ENCODE data around the gene FBXO24.

The FBXO24 gene

DNA sequence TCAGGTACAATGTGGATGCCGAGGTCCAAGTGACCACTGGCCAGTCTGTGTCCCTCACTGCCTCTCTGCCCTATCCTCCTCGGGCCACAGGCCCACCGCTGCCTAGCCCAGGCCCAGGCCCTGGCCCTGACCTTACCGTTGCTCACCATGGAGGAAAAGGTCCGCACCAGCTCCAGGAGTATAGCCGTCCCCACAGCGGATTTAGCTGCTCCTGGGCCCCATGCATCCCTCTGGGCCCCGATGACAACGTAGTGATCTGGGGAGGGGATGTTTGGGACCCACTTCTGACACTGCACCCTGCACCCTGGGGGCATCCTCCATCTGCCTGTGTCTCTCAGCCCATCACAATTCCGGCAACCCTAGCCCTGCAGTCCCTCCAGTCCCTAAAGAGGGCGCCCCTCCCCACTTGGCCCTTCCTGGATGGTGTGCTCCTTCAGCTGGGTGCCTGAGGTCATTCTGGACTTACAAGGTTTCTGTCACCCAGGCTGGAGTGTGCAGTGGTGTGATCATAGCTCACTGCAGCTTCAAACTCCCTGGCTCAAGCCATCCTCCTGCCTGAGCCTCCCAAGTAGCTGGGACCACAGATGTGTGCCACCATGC, 43.1 kb downstream of the FBXO24 start:
- H3K27ac ChIP-seq, result peak overlapping the region; percentile 44
- TF ChIP-seq, protein P1, sequence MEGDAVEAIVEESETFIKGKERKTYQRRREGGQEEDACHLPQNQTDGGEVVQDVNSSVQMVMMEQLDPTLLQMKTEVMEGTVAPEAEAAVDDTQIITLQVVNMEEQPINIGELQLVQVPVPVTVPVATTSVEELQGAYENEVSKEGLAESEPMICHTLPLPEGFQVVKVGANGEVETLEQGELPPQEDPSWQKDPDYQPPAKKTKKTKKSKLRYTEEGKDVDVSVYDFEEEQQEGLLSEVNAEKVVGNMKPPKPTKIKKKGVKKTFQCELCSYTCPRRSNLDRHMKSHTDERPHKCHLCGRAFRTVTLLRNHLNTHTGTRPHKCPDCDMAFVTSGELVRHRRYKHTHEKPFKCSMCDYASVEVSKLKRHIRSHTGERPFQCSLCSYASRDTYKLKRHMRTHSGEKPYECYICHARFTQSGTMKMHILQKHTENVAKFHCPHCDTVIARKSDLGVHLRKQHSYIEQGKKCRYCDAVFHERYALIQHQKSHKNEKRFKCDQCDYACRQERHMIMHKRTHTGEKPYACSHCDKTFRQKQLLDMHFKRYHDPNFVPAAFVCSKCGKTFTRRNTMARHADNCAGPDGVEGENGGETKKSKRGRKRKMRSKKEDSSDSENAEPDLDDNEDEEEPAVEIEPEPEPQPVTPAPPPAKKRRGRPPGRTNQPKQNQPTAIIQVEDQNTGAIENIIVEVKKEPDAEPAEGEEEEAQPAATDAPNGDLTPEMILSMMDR (IDR thresholded peaks at IDR 0.05), result peak; percentile 59
- no peak for TF ChIP-seq ZFX (IDR thresholded peaks at IDR 0.05; ENCODE audit: borderline replicate concordance)

DNA sequence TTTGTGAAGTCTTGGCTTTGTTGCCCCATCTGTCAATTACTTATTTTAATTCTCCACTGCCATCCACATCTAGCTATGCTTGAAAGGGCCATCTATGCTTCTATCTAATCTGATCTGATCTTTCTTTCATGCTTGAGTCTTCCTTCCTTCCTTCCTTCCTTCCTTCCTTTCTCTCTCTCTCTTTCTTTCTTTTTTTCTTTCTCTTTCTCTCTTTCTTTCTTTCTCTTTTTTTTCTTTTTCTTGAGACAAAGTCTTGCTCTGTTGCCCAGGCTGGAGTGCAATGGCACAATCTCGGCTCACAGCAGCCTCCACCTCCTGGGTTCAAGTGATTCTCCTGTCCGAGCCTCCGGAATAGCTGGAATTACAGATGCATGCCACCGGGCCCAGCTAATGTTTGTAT, 43.9 kb downstream of the FBXO24 start:
- TF ChIP-seq, protein P1 (IDR thresholded peaks at IDR 0.05), result no peak
- TF ChIP-seq ZFX (IDR thresholded peaks at IDR 0.05; ENCODE audit: borderline replicate concordance), result no peak
- peak overlapping the region; percentile 44; the same call in 1 of the 2 replicates for H3K27ac ChIP-seq

DNA sequence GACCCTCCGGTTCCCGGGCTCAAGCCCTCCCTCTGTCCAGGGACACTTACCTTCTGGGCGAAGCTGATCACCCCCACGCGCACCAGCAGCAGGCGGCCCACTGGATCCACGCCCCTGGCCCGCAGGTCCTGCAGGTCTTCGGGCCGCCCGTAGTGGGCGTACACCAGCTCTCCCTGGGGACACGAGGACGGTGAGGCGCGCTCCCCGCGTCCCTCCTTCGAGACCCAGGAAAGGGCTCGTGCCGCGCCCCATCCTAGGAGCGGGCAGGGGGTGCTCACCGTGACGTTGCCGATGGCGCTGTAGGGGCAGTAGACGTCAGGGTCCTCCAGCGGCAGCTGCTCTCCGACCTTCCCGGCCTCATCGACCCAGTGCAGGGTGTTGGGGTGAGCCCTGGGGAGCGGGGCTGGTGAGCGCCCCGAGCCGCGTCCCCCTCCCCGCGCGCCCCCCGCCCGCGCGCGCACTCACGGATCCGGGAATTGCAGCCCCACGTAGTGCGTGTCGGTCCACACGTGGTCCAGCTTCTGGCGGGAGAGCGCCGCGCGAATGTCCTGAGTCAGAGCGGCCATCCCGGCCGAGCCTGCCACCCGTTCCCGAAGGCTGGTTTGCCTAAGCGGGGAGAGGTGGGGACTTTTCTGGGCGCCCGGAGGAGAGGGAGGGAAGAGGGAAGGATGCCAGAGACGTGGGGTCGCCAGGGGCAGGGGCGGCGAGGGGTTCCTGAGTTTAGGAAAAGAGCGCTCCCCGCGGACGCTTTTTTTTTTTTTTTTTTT, 47.0 kb downstream of the FBXO24 start:
- peak overlapping the region; percentile 83 for H3K27ac ChIP-seq
- TF ChIP-seq, protein P1 (IDR thresholded peaks at IDR 0.05), result peak; percentile 59
- TF ChIP-seq ZFX (IDR thresholded peaks at IDR 0.05; ENCODE audit: borderline replicate concordance), result no peak

DNA sequence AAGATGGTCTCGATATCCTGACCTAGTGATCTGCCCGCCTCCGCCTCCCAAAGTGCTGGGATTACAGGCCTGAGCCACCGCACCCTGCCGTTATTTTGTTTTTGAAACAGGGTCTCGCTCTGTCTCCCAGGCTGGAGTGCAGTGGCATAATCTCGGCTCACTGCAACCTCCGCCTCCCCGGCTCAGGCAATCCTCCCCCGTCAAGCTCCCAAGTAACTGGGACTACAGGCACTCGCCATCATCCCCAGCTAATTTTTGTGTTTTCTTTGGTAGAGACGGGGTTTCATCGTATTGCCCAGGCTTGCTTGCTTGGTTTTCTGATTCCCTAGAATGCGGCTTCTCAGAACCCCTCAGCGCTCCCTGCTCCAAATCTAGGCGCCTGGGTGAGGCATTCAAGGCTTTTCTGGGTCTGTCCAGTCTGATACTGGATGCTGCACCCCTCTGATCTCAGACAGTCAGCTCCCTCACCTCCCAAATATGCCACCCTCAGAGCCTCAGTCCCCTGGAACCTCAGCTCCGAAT, 53.9 kb downstream of the FBXO24 start:
- no peak overlapping the region for H3K27ac ChIP-seq
- no peak for TF ChIP-seq ZFX (IDR thresholded peaks at IDR 0.05; ENCODE audit: borderline replicate concordance)
- TF ChIP-seq, protein P1 (IDR thresholded peaks at IDR 0.05), result no peak

DNA sequence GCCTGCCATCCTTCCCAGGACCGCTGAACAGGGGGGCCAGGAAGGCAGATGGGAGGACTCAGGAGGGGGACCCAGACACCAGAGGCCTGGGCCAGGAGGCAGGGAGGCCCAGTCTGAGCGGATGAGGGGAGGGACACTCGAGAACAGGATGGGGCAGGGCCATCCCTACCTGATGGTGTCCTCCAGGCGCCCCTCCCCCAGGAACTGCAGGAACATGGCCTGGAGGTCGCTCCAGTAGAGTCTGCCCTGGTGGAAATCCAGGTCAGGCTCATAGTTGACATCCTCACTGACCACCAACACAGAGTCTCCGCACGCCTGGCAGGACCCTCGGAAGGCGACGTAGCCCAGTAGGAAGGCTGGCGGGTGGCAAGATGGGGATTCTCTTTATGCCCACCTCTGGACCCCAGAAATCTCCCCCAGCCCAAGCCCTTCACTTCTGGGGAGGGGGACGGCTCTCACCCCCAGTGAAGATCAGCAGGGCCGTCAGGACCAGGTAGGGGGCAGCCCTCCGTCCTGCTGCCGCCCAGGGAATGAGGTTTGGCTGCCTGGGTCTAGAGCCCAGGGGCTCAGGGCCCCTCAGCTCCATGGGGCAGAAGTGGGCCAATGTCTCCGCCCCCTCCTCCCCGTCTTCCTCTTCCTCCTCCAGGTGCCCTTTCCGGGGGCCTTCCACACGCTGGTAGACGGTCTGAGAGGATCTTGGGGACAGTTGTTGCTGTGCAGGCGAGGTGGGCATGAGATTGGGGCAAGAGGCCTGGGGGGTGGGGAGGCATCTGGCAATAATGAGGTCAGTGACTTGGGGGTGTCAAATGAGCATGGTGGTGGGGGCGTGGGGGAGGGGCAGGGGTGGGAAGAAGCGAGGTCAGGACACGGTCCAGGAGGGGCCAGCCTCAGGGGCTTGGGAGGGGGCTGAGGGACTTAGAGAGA, 54.7 kb downstream of the FBXO24 start:
- TF ChIP-seq, protein P1 (IDR thresholded peaks at IDR 0.05), result no peak
- no peak for TF ChIP-seq ZFX (IDR thresholded peaks at IDR 0.05; ENCODE audit: borderline replicate concordance)
- H3K27ac ChIP-seq, result no peak overlapping the region

DNA sequence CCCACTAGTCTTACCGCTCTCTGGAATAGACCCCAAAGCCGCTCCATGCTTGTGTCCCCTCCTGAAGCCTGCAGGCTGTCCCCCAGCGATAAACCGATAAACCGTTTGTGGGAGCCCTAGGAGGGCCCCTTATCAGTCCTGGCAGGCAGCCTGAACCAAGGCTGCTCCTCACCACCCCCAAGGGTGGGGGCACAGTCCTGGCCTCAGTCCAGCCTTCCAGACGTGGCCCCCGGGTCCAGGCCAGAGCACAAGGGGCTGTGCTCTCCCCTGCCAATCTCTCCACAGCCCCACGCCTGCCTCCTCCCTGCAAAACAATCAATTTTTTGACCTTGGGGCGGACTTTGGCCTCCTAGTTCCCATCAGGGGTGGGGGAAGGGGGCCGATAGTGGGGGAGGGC, 55.3 kb downstream of the FBXO24 start, which contains the start of gene TFR2:
Gene TFR2 (minus strand): TSS at position 90 of the 397 bp plus-strand sequence. CDS start 43 bp downstream, at position 47.
- TF ChIP-seq, protein P1 (IDR thresholded peaks at IDR 0.05), result no peak
- no peak for TF ChIP-seq ZFX (IDR thresholded peaks at IDR 0.05; ENCODE audit: borderline replicate concordance)
- no peak within 1 kb of the TSS for H3K27ac ChIP-seq

Measured in 22Rv1 (cell line).